HG03064 (cell line): ENCODE results near the gene SRC.

ENCODE experiments used
- ATAC-seq: cut with Tn5 transposase; IDR thresholded peaks from one replicate; pipeline ENCODE4 v1.9.1; 2021; ENCODE audit warnings: low read depth; ENCODE audit not compliant: unreplicated experiment

The SRC gene

GRCh38 chr20:37345339-37346235 is at the start of gene SRC:
SRC (plus strand) TSS chr20:37346140; CDS start chr20:37384154, 38,014 bp downstream.
- no peak for ATAC-seq

- no peak for ATAC-seq
Measured at GRCh38 chr20:37296371-37296770, 49.6 kb upstream of the SRC start.

GRCh38 chr20:37297066-37297736 is 48.7 kb upstream of the SRC start:
- no peak for ATAC-seq

DNA sequence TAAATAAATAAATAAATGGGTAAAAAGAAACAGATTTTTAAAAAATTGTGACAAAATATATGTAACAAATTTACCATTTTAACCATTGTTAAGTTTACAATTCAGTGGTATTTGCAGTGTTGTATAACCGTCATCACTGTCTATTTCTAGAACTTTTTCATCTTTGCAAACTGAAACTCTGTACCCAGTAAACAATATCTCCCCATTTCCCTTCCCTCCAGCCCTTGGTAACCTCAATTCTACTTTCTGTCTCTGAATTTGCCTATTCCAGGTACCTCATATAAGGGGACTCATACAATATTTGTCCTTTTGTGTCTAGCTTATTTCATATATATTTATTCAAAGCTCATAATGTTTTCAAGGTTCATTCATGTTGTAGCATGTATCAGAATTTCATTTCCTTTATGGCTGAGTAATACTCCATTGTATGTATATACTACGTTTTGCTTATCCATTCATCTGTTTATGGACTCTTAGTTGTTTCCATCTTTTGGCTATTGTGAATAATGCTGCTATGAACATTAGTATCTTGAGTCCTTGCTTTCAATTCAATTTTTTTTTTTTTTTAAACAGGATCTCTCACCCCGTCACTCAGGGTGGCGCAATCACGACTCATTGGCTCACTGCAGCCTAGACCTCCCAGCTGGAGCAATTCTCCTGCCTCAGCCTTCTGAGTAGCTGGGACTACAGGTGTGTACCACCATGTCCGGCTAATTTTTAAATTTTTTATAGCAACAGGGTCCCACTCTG is 47.6 kb upstream of the SRC start:
- ATAC-seq = no peak

GRCh38 chr20:37299718-37300528 is 46.0 kb upstream of the SRC start:
- no peak for ATAC-seq

DNA sequence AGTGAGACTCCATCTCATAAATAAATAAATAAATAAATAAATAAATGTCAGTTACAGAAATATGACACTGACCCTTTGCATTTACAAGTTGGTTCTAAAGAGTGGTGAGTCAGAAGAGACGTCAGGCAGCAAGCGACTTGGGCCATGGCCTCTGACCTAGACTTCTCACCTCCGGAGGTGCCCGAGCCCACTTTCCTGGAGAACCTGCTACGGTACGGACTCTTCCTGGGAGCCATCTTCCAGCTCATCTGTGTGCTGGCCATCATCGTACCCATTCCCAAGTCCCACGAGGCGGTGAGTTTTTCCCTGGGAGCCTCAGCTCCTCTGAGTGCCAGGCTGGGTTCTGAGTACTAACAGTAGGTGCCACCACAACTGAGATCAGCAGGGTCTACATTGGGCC is 44.8 kb upstream of the SRC start:
- no peak for ATAC-seq

DNA sequence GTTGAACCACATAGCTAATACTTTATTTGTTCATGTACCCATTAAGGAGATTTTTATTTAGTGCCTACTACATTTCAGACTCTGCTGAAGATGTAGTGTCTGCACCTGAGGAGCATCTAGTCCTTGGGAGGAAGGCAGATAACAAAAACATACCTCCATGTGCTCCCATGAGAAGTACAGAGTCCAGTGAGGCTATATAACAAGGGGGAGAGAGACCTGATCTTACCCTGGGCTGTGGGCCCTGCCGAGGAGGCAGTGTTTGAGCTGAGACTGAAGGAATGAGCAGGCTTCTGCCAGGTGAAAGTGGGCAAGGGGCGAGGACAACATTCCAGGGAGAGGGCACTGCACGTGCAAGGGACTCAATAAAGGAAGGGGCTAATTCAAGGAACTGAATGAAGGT is 44.4 kb upstream of the SRC start:
- ATAC-seq = no peak

DNA sequence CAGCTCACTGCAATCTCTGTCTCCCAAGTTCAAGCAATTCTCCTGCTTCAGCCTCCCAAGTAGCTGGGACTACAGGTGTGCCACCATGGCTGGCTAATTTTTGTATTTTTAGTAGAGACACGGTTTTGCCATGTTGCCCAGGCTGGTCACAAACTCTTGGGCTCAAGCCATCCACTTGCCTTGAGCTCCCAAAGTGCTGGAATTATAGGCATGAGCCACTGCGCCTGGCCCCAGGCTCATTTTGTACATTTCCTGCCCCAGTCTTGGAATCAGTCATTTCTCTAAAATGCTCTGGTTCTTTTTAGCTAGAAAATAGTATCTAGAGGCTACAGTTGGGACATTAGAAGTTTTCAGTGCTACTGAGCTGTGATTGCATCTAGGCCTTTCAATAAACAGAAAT is 43.0 kb upstream of the SRC start:
- no peak for ATAC-seq

GRCh38 chr20:37303637-37304036 is 42.3 kb upstream of the SRC start:
- no peak for ATAC-seq

DNA sequence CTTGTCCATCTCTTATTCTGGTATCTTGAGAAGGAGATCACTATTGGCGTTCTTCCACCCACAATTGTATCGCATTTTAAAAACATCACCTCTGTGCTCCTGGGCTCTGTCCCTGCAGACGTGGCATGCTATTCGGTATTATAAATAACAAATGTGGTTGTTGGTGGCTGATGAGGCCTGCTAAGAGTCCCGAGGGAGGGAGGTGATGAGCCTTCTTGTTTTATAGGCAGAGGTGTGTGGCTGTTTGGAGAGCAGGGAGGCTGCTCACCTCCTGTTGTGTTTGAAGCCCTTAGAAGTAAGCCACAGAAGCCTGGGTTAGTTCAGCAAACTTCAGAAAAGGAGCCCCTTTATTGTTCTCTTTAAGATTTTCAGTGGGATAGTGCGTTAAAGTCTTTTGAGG is 40.9 kb upstream of the SRC start:
- ATAC-seq = no peak

DNA sequence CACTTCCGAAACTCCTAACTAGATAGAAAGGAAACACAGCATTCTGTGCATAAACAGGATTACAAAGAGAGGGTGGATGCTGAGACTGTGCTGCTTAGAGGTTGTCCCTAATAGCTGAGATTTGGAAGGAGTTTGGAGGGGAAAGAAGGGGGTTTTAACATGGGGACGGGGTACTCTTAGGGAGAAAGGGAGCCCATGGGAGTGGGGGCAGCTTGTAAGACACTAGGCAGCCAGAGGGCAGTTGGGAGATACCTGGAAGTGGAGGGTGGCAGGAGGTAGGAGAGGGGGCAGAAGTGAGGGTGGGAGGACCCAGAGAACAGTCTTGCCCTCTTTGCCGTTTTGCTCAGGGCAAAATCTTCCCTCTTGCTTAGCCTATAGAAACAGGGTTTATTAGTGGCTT is 40.1 kb upstream of the SRC start:
- no peak for ATAC-seq

GRCh38 chr20:37308086-37309050 is 37.6 kb upstream of the SRC start:
- ATAC-seq = peak; percentile 68

DNA sequence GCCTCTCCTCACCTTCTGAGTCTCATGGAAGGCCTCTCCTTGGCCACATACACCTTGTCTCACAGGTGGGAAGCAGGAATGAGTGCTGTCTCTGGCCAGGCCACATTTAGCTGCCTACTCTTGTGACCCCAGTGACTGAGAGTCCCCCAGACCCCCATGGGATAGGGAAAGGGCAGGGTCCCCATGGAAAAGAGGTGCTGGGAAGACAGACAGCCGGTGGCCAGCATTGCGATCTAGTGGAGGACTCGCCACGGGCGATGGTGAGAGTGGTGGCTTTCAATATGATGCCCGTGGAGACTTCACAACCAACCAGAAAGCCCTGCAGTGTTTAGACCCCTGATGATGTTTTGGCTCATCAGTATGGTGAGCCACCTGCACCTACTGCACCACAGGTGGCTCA is 36.6 kb upstream of the SRC start:
- no peak for ATAC-seq

DNA sequence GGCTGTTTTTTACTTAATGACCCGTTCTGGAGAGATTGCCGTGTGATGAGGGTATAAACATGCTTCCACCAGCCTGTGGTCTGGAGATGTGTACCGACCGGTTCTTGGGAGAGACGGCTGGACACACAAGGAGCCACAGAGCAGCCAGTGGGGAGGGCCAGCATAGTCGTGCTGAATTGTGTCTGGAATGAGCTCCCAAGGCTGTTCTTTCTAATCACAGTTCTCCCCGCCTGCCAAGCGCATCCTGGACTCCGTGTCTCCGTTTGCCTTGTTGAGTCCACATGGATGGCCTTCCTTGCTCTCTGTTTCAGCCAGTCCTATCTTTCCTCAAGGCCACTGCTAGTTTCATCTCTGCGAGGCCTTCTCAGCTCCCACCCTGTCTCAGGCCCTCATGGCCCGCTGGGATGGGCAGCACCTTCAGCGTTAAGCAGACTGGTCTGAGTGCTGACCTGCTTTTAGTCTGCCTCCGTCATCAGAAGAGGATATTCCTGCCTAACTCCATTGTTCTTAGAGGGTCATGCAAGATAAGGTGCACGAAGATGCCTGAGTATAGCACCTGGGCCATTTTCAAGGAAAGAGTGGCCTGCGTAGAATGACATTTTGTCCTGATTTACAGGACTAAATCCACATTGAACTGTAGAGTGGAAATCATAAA is 35.9 kb upstream of the SRC start:
- no peak for ATAC-seq

DNA sequence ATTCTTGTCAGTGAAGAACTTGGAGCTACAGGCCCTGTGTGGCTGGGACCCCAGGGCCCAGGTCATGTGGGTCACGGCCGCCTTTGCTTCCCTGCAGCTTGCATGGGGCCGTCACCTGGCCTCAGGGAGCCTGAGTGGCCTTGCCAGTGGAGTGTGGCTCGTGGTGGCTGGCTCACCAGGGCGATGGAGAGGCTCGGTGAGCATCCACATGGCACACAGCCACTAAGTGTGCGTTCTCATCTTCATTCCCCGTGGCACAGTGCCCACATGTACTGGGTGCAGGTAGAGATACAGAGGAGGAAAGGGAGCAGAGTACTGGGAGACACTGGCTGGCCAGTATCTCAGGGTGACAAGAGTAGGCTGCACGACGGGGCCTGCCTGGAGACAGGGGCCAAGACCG is 35.0 kb upstream of the SRC start:
- no peak for ATAC-seq

DNA sequence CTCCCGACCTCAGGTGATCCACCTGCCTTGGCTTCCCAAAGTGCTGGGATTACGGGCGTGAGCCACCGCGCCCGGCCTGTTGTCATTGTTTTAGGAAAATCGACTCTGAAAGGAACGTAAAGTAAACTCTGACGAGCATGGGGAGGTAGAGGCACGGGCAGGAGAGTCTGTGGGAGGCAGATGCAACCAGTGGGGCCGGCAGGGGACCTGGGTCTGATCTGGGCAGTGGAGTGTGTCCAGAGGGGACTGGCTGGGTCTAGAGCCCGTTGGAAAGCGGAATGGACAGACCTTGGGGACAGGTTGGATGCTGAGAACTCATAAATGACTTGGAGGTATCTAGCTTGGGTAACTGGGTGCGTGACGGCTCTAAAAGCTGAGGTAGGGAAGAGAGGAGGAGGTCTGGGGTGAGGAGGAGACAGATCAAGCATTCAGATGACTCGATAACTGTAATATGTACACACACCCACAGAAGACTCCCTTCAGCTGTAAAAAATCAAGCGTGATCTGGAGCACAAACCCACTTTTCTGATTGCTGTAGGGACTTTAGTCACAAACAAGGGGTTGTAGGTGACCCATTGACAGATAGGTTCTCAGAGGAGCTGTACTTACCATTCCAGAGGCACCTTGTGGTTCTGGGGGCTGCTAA is 34.1 kb upstream of the SRC start:
- ATAC-seq = no peak

DNA sequence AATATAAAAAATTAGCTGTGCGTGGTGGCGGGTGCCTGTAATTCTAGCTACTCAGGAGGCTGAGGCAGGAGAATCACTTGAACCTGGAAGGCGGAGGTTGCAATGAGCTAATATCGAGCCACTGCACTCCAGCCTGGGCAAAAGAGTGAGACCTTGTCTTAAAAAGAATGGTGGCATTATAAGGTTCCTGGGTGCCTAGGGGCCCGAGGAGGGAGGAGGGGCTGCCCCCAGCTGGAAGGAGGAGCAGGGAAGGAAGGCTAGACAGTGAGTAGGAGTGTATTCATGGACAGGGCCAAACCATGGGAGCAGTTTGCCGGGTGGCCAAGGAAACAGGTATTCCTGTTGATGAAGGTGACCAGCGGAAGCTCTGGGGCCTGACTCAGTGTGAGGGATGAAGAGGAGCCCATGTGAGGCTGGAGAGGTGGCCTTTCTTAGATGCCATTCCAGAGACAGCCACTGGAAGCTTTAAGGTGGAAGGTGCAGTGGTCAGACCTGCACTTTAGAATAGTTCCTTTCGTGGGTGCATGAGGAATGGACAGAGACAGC is 32.3 kb upstream of the SRC start:
- ATAC-seq = no peak

- no peak for ATAC-seq
Measured at GRCh38 chr20:37314099-37314498, 31.8 kb upstream of the SRC start.
